Measurements from ENCODE around the gene SAMD5. TPM values are rescaled to one million over a fixed set of nuclear protein-coding genes. Genes with fewer than 3 reads are reported as not detected.

SAMD5 gene
- total RNA-seq: 0.44 and 1.00 TPM in 2 replicates

GRCh38 chr6:147508042-147508865 lies at the start of gene SAMD5:
Gene SAMD5, plus strand, starts transcription at chr6:147508690. Its CDS starts 239 bp downstream, at chr6:147508929.

